GM12801 (cell line): ENCODE data around the gene MBNL2.

ENCODE experiments used
- CTCF ChIP-seq: IDR thresholded peaks from one replicate; pipeline ENCODE4 v1.5.1; 2011; ENCODE audit warnings: control low read depth; ENCODE audit not compliant: insufficient read length; ENCODE audit errors: extremely low read depth

The MBNL2 gene

DNA sequence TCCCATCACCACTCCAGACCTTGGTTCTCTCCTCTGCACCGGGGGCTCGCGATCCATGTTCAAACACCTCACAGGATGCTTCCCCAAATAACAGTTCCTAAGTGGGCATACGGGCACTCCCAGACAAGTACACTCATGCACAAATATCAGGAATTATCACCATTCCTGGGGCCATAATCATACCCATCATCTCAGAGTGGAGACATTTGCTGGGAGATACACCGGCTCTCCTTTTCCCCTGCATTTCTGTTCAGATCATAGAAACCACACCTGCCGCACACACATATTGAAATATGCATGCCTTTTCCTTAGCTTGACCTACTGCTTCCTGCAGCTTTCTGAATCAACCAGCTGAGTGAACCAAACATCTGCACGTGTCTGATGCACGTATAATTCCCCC, 33.9 kb upstream of the MBNL2 start:
- no peak for TF ChIP-seq CTCF

DNA sequence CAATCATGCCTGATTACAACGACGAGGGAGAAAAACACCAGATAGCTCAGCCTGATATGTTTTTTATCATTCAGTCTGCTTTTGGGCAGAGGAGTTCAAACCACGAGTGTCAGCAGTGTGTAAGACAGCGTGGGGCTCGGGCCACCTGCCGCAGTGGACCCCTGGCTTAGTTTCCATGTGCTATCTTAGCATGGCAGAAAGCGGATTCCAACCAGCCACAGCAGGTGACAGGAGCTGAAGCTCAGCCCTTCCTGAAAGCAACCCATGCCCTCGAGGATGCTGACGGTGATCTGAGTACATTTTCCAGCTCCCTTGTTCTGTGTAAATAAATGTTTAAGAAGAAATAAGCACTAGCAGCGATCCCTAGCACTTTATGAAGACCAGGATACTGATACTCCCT, 32.2 kb upstream of the MBNL2 start:
- TF ChIP-seq CTCF = no peak

GRCh38 chr13:97191142-97191541, 31.0 kb upstream of the MBNL2 start:
- TF ChIP-seq CTCF = no peak

DNA sequence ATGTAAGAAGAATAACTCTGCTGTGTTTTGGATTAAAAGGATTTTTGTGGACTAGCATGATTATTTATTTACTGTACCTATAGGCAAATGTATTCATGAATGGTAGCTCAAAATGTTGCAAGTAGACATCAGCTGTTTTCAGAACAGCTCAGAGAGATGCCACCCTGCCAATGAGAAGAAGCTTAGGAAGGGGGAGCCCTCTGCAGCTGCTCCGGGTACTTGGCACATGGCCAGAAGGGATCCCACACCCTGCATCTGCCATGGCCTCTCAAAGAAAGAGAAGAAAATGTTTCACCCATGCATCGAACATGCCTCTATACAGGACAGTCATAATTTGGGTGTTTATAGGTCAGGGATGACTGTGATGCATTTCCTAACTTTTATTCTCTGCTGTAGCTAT, 30.5 kb upstream of the MBNL2 start:
- TF ChIP-seq CTCF = no peak

GRCh38 chr13:97192166-97192565, 30.0 kb upstream of the MBNL2 start:
- no peak for TF ChIP-seq CTCF

GRCh38 chr13:97193577-97193976, 28.6 kb upstream of the MBNL2 start:
- no peak for TF ChIP-seq CTCF

DNA sequence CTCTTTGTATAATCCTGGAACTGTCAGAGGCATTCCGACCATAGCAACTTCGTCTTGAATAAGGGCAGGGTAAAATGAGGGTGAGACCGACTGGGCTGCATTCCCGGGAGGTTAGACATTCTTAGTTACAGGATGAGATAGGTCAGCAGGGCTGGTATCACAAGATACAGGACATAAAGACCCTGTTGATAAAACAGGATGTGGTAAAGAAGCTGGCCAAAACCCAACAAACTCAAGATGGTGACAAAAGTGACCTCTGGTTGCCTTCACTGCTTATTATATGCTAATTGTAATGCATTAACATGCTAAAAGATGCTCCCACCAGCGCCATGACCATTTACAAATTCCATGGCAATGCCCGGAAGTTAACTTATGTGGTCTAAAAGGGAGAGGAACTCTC, 27.7 kb upstream of the MBNL2 start:
- TF ChIP-seq CTCF = no peak

DNA sequence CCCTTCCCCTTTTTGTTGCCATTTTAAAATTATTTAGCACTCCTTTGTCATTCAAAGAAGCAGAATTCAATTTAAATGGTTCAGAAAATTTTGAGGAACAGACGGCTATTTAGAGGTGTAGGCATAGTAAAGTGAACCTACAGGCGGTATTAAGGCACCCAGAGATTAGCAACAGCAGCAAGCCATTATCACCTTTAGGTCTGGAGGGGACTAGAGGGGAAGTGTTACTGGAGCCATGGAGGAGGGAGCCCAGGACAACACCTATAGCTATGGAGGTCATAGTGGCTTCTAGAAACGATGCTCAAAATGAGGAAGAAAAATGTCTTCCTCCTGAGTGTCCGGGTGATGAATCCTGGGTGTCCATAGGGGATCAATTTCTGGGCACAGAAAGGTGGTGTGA, 25.8 kb upstream of the MBNL2 start:
- TF ChIP-seq CTCF = no peak
